Astrocyte of the hippocampus (primary cell): ENCODE measurements around the gene AFF3.
"Not testable (repeated sequence)": the region's sequence is repeated elsewhere in the genome, so short reads cannot be mapped to it uniquely, and the experiment has no call there.

Experiments used
- DNase-seq: peaks from one replicate; pipeline ENCODE4 v3.0.0; 2011; ENCODE audit warnings: low read depth, low spot score

The AFF3 gene

GRCh38 chr2:99971326-99971900, 171.0 kb downstream of the AFF3 start:
- peak; percentile 56 for DNase-seq

- DNase-seq: no peak
These were observed 172.0 kb downstream of the AFF3 start for GRCh38 chr2:99970292-99970868.

GRCh38 chr2:99961196-99961913, 181.0 kb downstream of the AFF3 start:
- DNase-seq: no peak

- DNase-seq: no peak
These were observed 181.6 kb downstream of the AFF3 start for GRCh38 chr2:99960790-99961189.

GRCh38 chr2:99960291-99960690, 182.1 kb downstream of the AFF3 start:
- no peak for DNase-seq

GRCh38 chr2:99959261-99960014, 183.0 kb downstream of the AFF3 start:
- no peak for DNase-seq

GRCh38 chr2:99957332-99958133, 184.9 kb downstream of the AFF3 start:
- DNase-seq: peak; percentile 59

GRCh38 chr2:99956232-99957030, 186.0 kb downstream of the AFF3 start:
- DNase-seq: no peak

- no peak for DNase-seq
These were observed 188.6 kb downstream of the AFF3 start for GRCh38 chr2:99953750-99954149.

GRCh38 chr2:99949963-99950362, 192.4 kb downstream of the AFF3 start:
- no peak for DNase-seq

- no peak for DNase-seq
These were observed 192.9 kb downstream of the AFF3 start for GRCh38 chr2:99949530-99949929.

- no peak for DNase-seq
These were observed 194.4 kb downstream of the AFF3 start for GRCh38 chr2:99948010-99948409.

GRCh38 chr2:99947366-99947765, 195.0 kb downstream of the AFF3 start:
- DNase-seq: not testable (repeated sequence)

- no peak for DNase-seq
These were observed 198.4 kb downstream of the AFF3 start for GRCh38 chr2:99944019-99944418.

GRCh38 chr2:99942561-99943347, 199.6 kb downstream of the AFF3 start:
- no peak for DNase-seq

- peak; percentile 93 for DNase-seq
These were observed 201.4 kb downstream of the AFF3 start for GRCh38 chr2:99940963-99941362.

- DNase-seq: no peak
These were observed 203.3 kb downstream of the AFF3 start for GRCh38 chr2:99939135-99939534.

GRCh38 chr2:99938250-99938649, 204.1 kb downstream of the AFF3 start:
- DNase-seq: no peak

GRCh38 chr2:99936065-99936464, 206.3 kb downstream of the AFF3 start:
- no peak for DNase-seq

GRCh38 chr2:99935662-99936061, 206.7 kb downstream of the AFF3 start:
- DNase-seq: no peak
